Vagina (tissue), 2 donors: ENCODE data around the gene WWOX. TPM values are rescaled to one million over a fixed set of nuclear protein-coding genes. Genes with fewer than 3 reads are reported as not detected.

Experiments used
- DNase-seq, 2 donors: peaks; one replicate each; pipeline ENCODE4 v3.0.0-alpha.2; 2017; ENCODE audit errors: extremely low spot score in 2 of 2
- H3K27ac ChIP-seq: fragments of 200-600 bp; sonication (generic); one replicate; pipeline ENCODE4 v1.5.1; 2019
- H3K27me3 ChIP-seq: fragments of 200-600 bp; sonication (generic); one replicate; pipeline ENCODE4 v1.5.1; 2019
- H3K36me3 ChIP-seq, 2 donors: fragments of 200-600 bp; sonication (generic); one replicate each; pipeline ENCODE4 v1.5.1; 2017 to 2019
- H3K4me1 ChIP-seq: fragments of 200-600 bp; sonication (generic); one replicate; pipeline ENCODE4 v1.5.1; 2019
- H3K4me3 ChIP-seq, 2 donors: fragments of 200-600 bp; sonication (generic); 1 replicate in 1 of 2; 2 replicates in 1 of 2; pipeline ENCODE4 v1.5.1; 2016 to 2019
- H3K9me3 ChIP-seq: fragments of 200-600 bp; sonication (generic); one replicate; pipeline ENCODE4 v1.5.1; 2019
- POLR2A ChIP-seq, 2 donors: fragments of 450-650 bp; IDR thresholded peaks; one replicate each; pipeline ENCODE4 v1.6.1; 2017; ENCODE audit warnings: antibody characterized with exemption in 2 of 2, mild to moderate bottlenecking in 2 of 2, moderate library complexity in 2 of 2
- POLR2AphosphoS5 ChIP-seq, 2 donors: sonication (generic); formaldehyde crosslinking; IDR thresholded peaks; one replicate each; pipeline ENCODE4 v1.9.0; 2017; ENCODE audit warnings: antibody characterized with exemption in 2 of 2, mild to moderate bottlenecking in 2 of 2, low read depth in 1 of 2; ENCODE audit not compliant: insufficient read depth in 1 of 2
- intact Hi-C: fragments of 100-400 bp; cut with DNase I; formaldehyde crosslinking; loops from one replicate; pipeline ENCODE4 v1.15.1; 2023
- total RNA-seq: library from RNA; depleted of rRNA; stranded (reverse); fragments of >200 nt; gene quantifications from one replicate; pipeline ENCODE4 v1.2.3, GENCODE V29; 2016
- TF ChIP-seq, protein P1 (sequence below), 3 experiments: fragments of 450-650 bp in 2 of 3; fragments of 200-600 bp in 1 of 3; sonication (generic) in 1 of 3; IDR thresholded peaks; one replicate each; pipeline ENCODE4 v1.5.1; 2017 to 2019; ENCODE audit warnings: antibody characterized with exemption in 3 of 3, mild to moderate bottlenecking in 2 of 3, moderate library complexity in 2 of 3

The WWOX gene
- total RNA-seq, 1 donor from 2014 or later = 33.1 TPM

DNA sequence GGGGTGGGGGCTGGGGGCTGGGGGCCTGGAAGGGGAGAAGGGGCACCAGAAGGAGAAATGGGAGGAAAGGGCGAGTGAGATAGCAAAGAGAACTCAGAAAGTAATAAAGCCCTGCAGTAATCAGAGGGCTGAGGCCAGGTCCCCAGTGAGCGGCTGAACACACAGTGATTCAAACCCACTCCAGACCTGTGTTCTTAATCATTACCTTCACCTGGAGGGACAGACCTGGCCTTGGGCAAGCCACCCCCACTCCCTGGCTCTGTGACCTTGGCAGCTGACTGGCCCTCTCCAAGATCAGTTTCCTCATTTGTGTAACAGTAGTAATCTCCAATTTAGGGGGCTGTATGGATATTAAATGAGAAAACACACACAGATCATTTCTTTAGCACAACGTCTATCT is 150.4 kb downstream of the WWOX start:
- no peak for DNase-seq
- H3K4me1 ChIP-seq = no peaks in the 10 kb centered on the region
- intact Hi-C loops = no loop called here
- H3K9me3 ChIP-seq = no peaks in the 10 kb centered on the region
- no peak overlapping the region for H3K27ac ChIP-seq
- no peaks in the 10 kb centered on the region for H3K27me3 ChIP-seq
- no peak overlapping the region for H3K4me3 ChIP-seq
- TF ChIP-seq POLR2A (IDR thresholded peaks at IDR 0.05) (no peak), POLR2AphosphoS5 (IDR thresholded peaks at IDR 0.05; ENCODE audit: insufficient read depth in 1 of 2, low read depth in 1 of 2) (no peak)
- TF ChIP-seq, protein P1, sequence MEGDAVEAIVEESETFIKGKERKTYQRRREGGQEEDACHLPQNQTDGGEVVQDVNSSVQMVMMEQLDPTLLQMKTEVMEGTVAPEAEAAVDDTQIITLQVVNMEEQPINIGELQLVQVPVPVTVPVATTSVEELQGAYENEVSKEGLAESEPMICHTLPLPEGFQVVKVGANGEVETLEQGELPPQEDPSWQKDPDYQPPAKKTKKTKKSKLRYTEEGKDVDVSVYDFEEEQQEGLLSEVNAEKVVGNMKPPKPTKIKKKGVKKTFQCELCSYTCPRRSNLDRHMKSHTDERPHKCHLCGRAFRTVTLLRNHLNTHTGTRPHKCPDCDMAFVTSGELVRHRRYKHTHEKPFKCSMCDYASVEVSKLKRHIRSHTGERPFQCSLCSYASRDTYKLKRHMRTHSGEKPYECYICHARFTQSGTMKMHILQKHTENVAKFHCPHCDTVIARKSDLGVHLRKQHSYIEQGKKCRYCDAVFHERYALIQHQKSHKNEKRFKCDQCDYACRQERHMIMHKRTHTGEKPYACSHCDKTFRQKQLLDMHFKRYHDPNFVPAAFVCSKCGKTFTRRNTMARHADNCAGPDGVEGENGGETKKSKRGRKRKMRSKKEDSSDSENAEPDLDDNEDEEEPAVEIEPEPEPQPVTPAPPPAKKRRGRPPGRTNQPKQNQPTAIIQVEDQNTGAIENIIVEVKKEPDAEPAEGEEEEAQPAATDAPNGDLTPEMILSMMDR (IDR thresholded peaks at IDR 0.05) = no peak
- no peaks in the 10 kb centered on the region for H3K36me3 ChIP-seq

DNA sequence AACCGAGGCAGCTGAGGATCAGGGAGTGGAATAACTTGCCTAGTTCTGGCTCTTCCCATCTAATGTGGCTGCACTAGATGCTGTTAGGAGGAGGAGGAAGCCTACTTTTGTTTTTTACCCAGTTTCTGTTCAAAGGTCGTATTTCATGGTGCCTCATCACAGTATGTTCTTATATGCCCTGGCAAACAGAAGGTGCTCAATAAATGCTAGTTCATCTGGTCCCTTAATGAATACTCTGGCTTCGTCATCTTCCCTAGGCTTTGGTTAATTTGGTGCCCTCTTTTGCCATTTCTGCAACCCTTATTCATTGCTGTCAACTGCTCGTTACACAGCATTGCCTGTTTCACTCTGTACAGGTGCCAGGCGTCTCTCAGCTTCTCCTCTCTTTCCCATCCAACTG is 151.7 kb downstream of the WWOX start:
- H3K36me3 ChIP-seq = no peaks in the 10 kb centered on the region
- H3K9me3 ChIP-seq = no peaks in the 10 kb centered on the region
- TF ChIP-seq, protein P1 (IDR thresholded peaks at IDR 0.05) = no peak
- TF ChIP-seq POLR2A (IDR thresholded peaks at IDR 0.05) (no peak), POLR2AphosphoS5 (IDR thresholded peaks at IDR 0.05; ENCODE audit: insufficient read depth in 1 of 2, low read depth in 1 of 2) (no peak)
- H3K27ac ChIP-seq = no peak overlapping the region
- no peak overlapping the region for H3K4me3 ChIP-seq
- H3K4me1 ChIP-seq = no peaks in the 10 kb centered on the region
- intact Hi-C loops = no loop called here
- no peak for DNase-seq
- H3K27me3 ChIP-seq = no peaks in the 10 kb centered on the region

DNA sequence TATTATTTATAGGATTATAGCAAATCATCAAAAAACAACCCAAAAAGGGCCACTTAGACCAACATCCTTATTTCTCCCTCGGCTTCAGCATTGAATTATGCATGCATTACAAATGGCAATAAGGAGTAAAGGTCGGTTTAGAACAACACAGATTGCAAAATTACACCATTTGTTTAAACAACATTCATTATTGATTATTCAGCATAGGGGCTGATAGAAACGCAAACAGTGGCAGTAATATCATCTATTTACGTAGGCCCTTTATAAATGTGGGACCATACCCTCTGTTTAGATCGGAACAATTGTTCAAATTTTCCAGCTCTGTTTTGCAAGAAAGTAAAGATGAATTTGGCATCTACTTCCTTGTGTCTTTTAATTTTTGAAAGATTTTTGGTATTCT is 153.3 kb downstream of the WWOX start:
- no peak overlapping the region for H3K4me3 ChIP-seq
- intact Hi-C loops = no loop called here
- H3K36me3 ChIP-seq = no peaks in the 10 kb centered on the region
- no peaks in the 10 kb centered on the region for H3K27me3 ChIP-seq
- TF ChIP-seq POLR2A (IDR thresholded peaks at IDR 0.05) (no peak), POLR2AphosphoS5 (IDR thresholded peaks at IDR 0.05; ENCODE audit: insufficient read depth in 1 of 2, low read depth in 1 of 2) (no peak)
- TF ChIP-seq, protein P1 (IDR thresholded peaks at IDR 0.05) = no peak
- DNase-seq = no peak
- no peaks in the 10 kb centered on the region for H3K9me3 ChIP-seq
- no peak overlapping the region for H3K27ac ChIP-seq
- H3K4me1 ChIP-seq = peaks cover 7% of the 10 kb centered on the region

DNA sequence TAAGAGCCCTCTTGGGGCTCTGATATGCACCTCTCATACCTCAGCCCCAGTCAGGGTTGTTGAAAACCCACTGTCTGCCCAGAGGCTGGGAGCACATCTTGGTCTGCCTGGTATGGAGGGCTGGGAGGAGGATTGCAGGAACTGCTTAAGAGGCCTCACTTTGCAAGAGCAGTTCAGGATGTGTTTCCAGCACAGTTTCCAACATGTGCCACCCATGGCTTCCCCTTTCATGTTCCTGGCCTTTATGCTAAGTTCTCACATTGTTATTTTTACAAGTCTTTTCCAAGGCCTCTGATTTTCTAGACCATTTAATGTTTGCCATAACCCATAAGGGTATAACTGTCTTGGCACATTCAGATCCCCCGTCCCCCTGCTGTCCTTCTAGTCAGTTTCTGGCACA is 155.4 kb downstream of the WWOX start:
- H3K4me3 ChIP-seq = no peak overlapping the region
- H3K27ac ChIP-seq = no peak overlapping the region
- H3K27me3 ChIP-seq = no peaks in the 10 kb centered on the region
- intact Hi-C loops = no loop called here
- no peaks in the 10 kb centered on the region for H3K36me3 ChIP-seq
- TF ChIP-seq POLR2A (IDR thresholded peaks at IDR 0.05) = no peak
- no peak for TF ChIP-seq POLR2AphosphoS5 (IDR thresholded peaks at IDR 0.05; ENCODE audit: insufficient read depth in 1 of 2, low read depth in 1 of 2)
- TF ChIP-seq, protein P1 (IDR thresholded peaks at IDR 0.05) = no peak
- DNase-seq = no peak
- no peaks in the 10 kb centered on the region for H3K9me3 ChIP-seq
- peaks cover 7% of the 10 kb centered on the region for H3K4me1 ChIP-seq

DNA sequence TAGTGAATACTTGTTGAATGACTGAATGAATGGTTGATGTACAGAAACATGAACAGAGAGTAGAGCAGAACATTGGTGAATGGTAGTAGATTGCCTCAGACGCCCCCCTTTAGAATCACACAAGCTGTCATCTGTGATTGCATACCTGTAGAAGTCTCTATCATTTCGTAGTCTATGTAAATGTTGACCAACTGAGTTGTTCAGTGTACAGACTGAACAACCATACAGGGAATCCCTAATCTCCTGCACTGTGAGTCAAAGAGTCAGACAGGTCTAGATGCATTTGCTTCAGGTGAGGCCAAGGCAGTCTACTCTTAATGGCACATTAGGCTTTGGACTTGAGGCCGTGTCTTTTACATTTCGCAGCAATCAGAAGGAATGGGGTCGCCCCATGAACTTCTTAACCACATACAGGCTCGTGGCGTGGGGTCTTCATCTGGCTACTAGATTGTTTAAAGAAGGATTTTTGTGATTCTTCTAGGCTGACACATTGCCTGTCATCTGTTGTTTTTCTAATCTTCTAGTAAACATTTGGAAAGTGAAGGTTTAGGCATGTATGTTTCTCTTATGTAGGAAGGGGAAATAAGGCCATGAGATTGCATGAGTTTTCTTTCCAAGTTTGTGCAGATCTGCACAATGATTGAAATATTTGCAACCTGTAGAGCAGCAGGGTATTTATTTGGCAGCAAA is 157.4 kb downstream of the WWOX start:
- TF ChIP-seq POLR2A (IDR thresholded peaks at IDR 0.05) = no peak
- TF ChIP-seq, protein P1 (IDR thresholded peaks at IDR 0.05) = no peak
- no peak for TF ChIP-seq POLR2AphosphoS5 (IDR thresholded peaks at IDR 0.05; ENCODE audit: insufficient read depth in 1 of 2, low read depth in 1 of 2)
- Histone ChIP-seq H3K27ac (no peak overlapping the region), H3K4me1 (peaks cover 7% of the 10 kb centered on the region), H3K4me3 (no peak overlapping the region), H3K36me3 (no peaks in the 10 kb centered on the region), H3K9me3 (no peaks in the 10 kb centered on the region), H3K27me3 (no peaks in the 10 kb centered on the region)
- no peak for DNase-seq
- intact Hi-C loops = no loop called here
